Ishikawa (cell line): Measurements from ENCODE around the gene KIT.

ENCODE experiments used
- EGR1 ChIP-seq: IDR thresholded peaks from 2 replicates; pipeline ENCODE4 v1.6.1; 2012
- EP300 ChIP-seq: IDR thresholded peaks from 2 replicates; pipeline ENCODE4 v1.6.1; 2012; ENCODE audit warnings: borderline replicate concordance
- MAX ChIP-seq: IDR thresholded peaks from 2 replicates; pipeline ENCODE4 v1.6.1; 2012
- YY1 ChIP-seq: IDR thresholded peaks from 2 replicates; pipeline ENCODE4 v1.6.1; 2012; ENCODE audit warnings: low read depth

- TF ChIP-seq EGR1 (no peak), MAX (no peak), EP300 (no peak), YY1 (no peak)
Measured at GRCh38 chr4:54729256-54729655, 71.5 kb downstream of the KIT start.
